WTC11 (cell line): Measurements from ENCODE around the gene ANKRD28. TPM values are rescaled to one million over a fixed set of nuclear protein-coding genes. Genes with fewer than 3 reads are reported as not detected.
A peak's percentile ranks its signal among the peaks of the same experiment; 100 is the strongest.

ENCODE experiments used
- ATAC-seq: fragments of 200-7000 bp; cut with Tn5 transposase; 2 replicates; pipeline ENCODE4 v1.10.0; 2021; ENCODE audit warnings: mild to moderate bottlenecking, moderate library complexity
- CTCF ChIA-PET: fragments of 300-600 bp; sonication (Branson Sonifier 250); formaldehyde crosslinking; loops from one replicate; lab custom pipeline; 2021; ENCODE audit warnings: antibody characterized with exemption; lab: Charles Lee
- POLR2A ChIA-PET: fragments of 350-600 bp; sonication (Branson Sonifier 250); formaldehyde crosslinking; loops from one replicate; lab custom pipeline; 2021; ENCODE audit warnings: antibody characterized with exemption; lab: Charles Lee
- DNase-seq: peaks from one replicate; pipeline ENCODE4 v3.0.0; 2021; ENCODE audit warnings: low spot score
- H3K27ac Mint-ChIP-seq: 2 replicates; pipeline ENCODE4 v1.8.0; 2021; ENCODE audit warnings: mixed read lengths
- H3K27me3 Mint-ChIP-seq: 2 replicates; pipeline ENCODE4 v1.8.0; 2021; ENCODE audit warnings: low read depth, mild to moderate bottlenecking, moderate library complexity, mixed read lengths
- H3K36me3 Mint-ChIP-seq: 2 replicates; pipeline ENCODE4 v1.8.0; 2021; ENCODE audit warnings: mixed read lengths
- H3K4me1 Mint-ChIP-seq: 2 replicates; pipeline ENCODE4 v1.8.0; 2022; ENCODE audit warnings: mixed read lengths
- H3K4me3 Mint-ChIP-seq: 2 replicates; pipeline ENCODE4 v1.8.0; 2021; ENCODE audit warnings: mild to moderate bottlenecking, moderate library complexity, mixed read lengths
- H3K9me3 Mint-ChIP-seq: 2 replicates; pipeline ENCODE4 v1.8.0; 2021; ENCODE audit warnings: mixed read lengths
- AR ChIP-seq: fragments of 250-450 bp; sonication (Bioruptor Pico); IDR thresholded peaks from 2 replicates; pipeline ENCODE4 v1.9.0; 2021; ENCODE audit warnings: mild to moderate bottlenecking
- ATF1 ChIP-seq: sonication (generic); formaldehyde crosslinking; IDR thresholded peaks from 2 replicates; pipeline ENCODE4 v1.8.1; 2023; ENCODE audit warnings: mild to moderate bottlenecking, moderate library complexity, missing genetic modification reagents
- ATF3 ChIP-seq: sonication (generic); formaldehyde crosslinking; conservative IDR thresholded peaks from 2 replicates; pipeline ENCODE4 v1.8.1; 2022; ENCODE audit warnings: mild to moderate bottlenecking, missing genetic modification reagents
- CDX4 ChIP-seq: fragments of 250-450 bp; sonication (Bioruptor Pico); IDR thresholded peaks from 2 replicates; pipeline ENCODE4 v1.9.0; 2021; ENCODE audit warnings: moderate library complexity, mild to moderate bottlenecking, inconsistent platforms, borderline replicate concordance
- CREM ChIP-seq: sonication (generic); formaldehyde crosslinking; IDR thresholded peaks from 2 replicates; pipeline ENCODE4 v1.8.1; 2022; ENCODE audit warnings: mild to moderate bottlenecking, missing genetic modification reagents, moderate library complexity
- ELF4 ChIP-seq: sonication (generic); formaldehyde crosslinking; IDR thresholded peaks from 2 replicates; pipeline ENCODE4 v1.8.1; 2022; ENCODE audit warnings: low read depth, mild to moderate bottlenecking, moderate library complexity, missing genetic modification reagents
- ESRRA ChIP-seq: sonication (generic); formaldehyde crosslinking; IDR thresholded peaks from 2 replicates; pipeline ENCODE4 v1.8.1; 2022; ENCODE audit warnings: mild to moderate bottlenecking, missing genetic modification reagents, borderline replicate concordance
- FOXJ3 ChIP-seq: sonication (generic); formaldehyde crosslinking; IDR thresholded peaks from 2 replicates; pipeline ENCODE4 v1.9.0; 2021; ENCODE audit warnings: missing genetic modification reagents, mild to moderate bottlenecking, borderline replicate concordance
- IRF2 ChIP-seq: sonication (generic); formaldehyde crosslinking; IDR thresholded peaks from 2 replicates; pipeline ENCODE4 v1.8.0; 2022; ENCODE audit warnings: low read depth, missing genetic modification reagents, borderline replicate concordance
- JAZF1 ChIP-seq: fragments of 250-450 bp; sonication (Bioruptor Pico); IDR thresholded peaks from 2 replicates; pipeline ENCODE4 v1.9.0; 2021; ENCODE audit warnings: moderate library complexity, mild to moderate bottlenecking, inconsistent platforms
- MLX ChIP-seq: sonication (generic); formaldehyde crosslinking; IDR thresholded peaks from 2 replicates; pipeline ENCODE4 v1.8.1; 2023; ENCODE audit warnings: mild to moderate bottlenecking, missing genetic modification reagents, moderate library complexity
- MXD4 ChIP-seq: fragments of 250-450 bp; sonication (Bioruptor Pico); IDR thresholded peaks from 2 replicates; pipeline ENCODE4 v1.8.0; 2021; ENCODE audit warnings: mild to moderate bottlenecking, moderate library complexity, borderline replicate concordance
- OVOL2 ChIP-seq: fragments of 250-450 bp; sonication (Bioruptor Pico); IDR thresholded peaks from 2 replicates; pipeline ENCODE4 v1.9.0; 2021; ENCODE audit warnings: mild to moderate bottlenecking, borderline replicate concordance
- PRRX2 ChIP-seq: fragments of 250-450 bp; sonication (Bioruptor Pico); IDR thresholded peaks from 2 replicates; pipeline ENCODE4 v1.8.0; 2021; ENCODE audit warnings: mild to moderate bottlenecking
- RORB ChIP-seq: fragments of 250-450 bp; sonication (Bioruptor Pico); IDR thresholded peaks from 2 replicates; pipeline ENCODE4 v1.9.0; 2021; ENCODE audit warnings: mild to moderate bottlenecking
- SOX15 ChIP-seq: fragments of 250-450 bp; sonication (Bioruptor Pico); IDR thresholded peaks from 2 replicates; pipeline ENCODE4 v1.9.0; 2021; ENCODE audit warnings: mild to moderate bottlenecking
- TEAD4 ChIP-seq: sonication (generic); formaldehyde crosslinking; IDR thresholded peaks from 2 replicates; pipeline ENCODE4 v1.8.0; 2022; ENCODE audit warnings: mild to moderate bottlenecking, missing genetic modification reagents
- TP53 ChIP-seq: sonication (generic); formaldehyde crosslinking; IDR thresholded peaks from 2 replicates; pipeline ENCODE4 v1.8.1; 2023; ENCODE audit warnings: mild to moderate bottlenecking, missing genetic modification reagents
- ZBTB21 ChIP-seq: sonication (generic); formaldehyde crosslinking; IDR thresholded peaks from 2 replicates; pipeline ENCODE4 v1.8.1; 2023; ENCODE audit warnings: mild to moderate bottlenecking, missing genetic modification reagents, borderline replicate concordance
- ZNF121 ChIP-seq: sonication (generic); formaldehyde crosslinking; IDR thresholded peaks from 2 replicates; pipeline ENCODE4 v1.8.0; 2023; ENCODE audit warnings: missing genetic modification reagents
- ZNF232 ChIP-seq: sonication (generic); formaldehyde crosslinking; IDR thresholded peaks from 2 replicates; pipeline ENCODE4 v1.8.0; 2022; ENCODE audit warnings: mild to moderate bottlenecking, missing genetic modification reagents
- ZNF512 ChIP-seq: sonication (generic); formaldehyde crosslinking; IDR thresholded peaks from 2 replicates; pipeline ENCODE4 v1.8.1; 2022; ENCODE audit warnings: missing genetic modification reagents, borderline replicate concordance
- ZNF671 ChIP-seq: fragments of 250-450 bp; sonication (Bioruptor Pico); IDR thresholded peaks from 2 replicates; pipeline ENCODE4 v1.8.0; 2021; ENCODE audit warnings: mild to moderate bottlenecking
- total RNA-seq: library from RNA; stranded (reverse); gene quantifications from 3 replicates; pipeline ENCODE4 v1.2.3, GENCODE V29; 2021
- TF ChIP-seq, protein P1 (sequence below): fragments of 250-450 bp; sonication (Bioruptor Pico); conservative IDR thresholded peaks from 2 replicates; pipeline ENCODE4 v1.9.0; 2021; ENCODE audit warnings: mild to moderate bottlenecking

Gene ANKRD28
- total RNA-seq, 1 experiment from 2014 or later: 51.6 TPM

- no peaks in the 10 kb centered on the region for H3K9me3 Mint-ChIP-seq
- peak overlapping the region; percentile 26 for H3K4me3 Mint-ChIP-seq
- ATAC-seq: peak; percentile 34
- TF ChIP-seq IRF2 (CRISPR knock-in tag) (no peak), TP53 (no peak), CDX4 (CRISPR knock-in tag) (no peak), ELF4 (CRISPR knock-in tag) (no peak), ESRRA (CRISPR knock-in tag) (no peak), ZNF121 (CRISPR knock-in tag) (no peak), MXD4 (no peak), TEAD4 (CRISPR knock-in tag) (no peak), ZNF671 (CRISPR knock-in tag) (no peak), AR (no peak), SOX15 (no peak), OVOL2 (CRISPR knock-in tag) (no peak), MLX (no peak), ZNF512 (CRISPR knock-in tag) (no peak), ZNF232 (CRISPR knock-in tag) (no peak), ATF1 (CRISPR knock-in tag) (no peak)
- TF ChIP-seq, all 79 proteins: peak for 0
- no peak overlapping the region for H3K27ac Mint-ChIP-seq
- H3K4me1 Mint-ChIP-seq: peaks cover 67% of the 10 kb centered on the region
- ChIA-PET POLR2A (no interaction called here), CTCF (interaction anchor here (1.4 to 1.5 kb wide), 2 partner anchors 106 to 342 kb away, joined by 3 to 4 read pairs; no protein-coding TSS in a partner anchor)
- H3K36me3 Mint-ChIP-seq: peaks cover 4% of the 10 kb centered on the region; the same call in 1 of the 2 replicates
- no peak for DNase-seq
- peaks cover 2% of the 10 kb centered on the region; the same call in 1 of the 2 replicates for H3K27me3 Mint-ChIP-seq
Observed at GRCh38 chr3:15633159-15633558, 164.6 kb downstream of the ANKRD28 start.

GRCh38 chr3:15632212-15632580, 165.6 kb downstream of the ANKRD28 start:
- no peak overlapping the region for H3K4me3 Mint-ChIP-seq
- CTCF ChIA-PET: interaction anchor here (1.4 kb wide), 1 partner anchor 105 kb away, joined by 4 read pairs; no protein-coding TSS in a partner anchor
- no peak for TF ChIP-seq FOXJ3
- TF ChIP-seq ATF3 (CRISPR knock-in tag): no peak
- TF ChIP-seq AR: no peak
- TF ChIP-seq, protein P1, sequence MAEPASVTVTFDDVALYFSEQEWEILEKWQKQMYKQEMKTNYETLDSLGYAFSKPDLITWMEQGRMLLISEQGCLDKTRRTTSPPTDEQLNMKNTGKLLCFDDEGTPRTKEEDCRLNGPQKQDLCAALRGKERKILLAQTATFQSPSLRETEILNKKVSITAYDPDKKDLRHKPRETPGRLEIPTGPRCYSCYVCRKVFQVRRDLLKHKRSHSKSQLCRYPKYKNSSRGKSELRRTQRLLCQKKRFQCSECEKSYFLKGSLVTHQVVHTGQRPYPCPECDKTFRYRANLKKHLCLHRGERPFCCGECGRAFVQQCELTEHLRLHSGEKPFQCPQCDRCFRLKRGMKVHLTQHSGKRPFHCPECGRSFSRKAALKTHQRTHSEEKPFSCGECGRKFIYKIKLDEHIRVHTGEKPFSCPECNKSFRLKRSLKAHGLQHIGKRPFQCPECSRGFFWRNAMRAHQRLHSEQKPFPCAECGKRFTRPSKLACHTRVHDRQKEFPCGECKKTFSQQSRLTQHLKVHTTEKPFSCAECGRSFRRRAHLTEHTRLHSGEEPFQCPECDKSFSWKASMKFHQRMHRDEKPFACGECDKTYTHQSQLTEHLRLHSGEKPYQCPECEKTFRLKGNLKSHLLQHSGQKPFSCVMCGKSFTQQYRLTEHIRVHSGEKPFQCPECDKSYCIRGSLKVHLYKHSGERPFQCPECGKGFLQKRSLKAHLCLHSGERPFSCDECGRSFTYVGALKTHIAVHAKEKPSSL (CRISPR knock-in tag): no peak
- TF ChIP-seq JAZF1: no peak
- no peak for TF ChIP-seq CREM (CRISPR knock-in tag)
- no peak for TF ChIP-seq MLX
- TF ChIP-seq OVOL2 (CRISPR knock-in tag): no peak
- TF ChIP-seq MXD4: no peak
- no peak for TF ChIP-seq RORB
- TF ChIP-seq PRRX2 (CRISPR knock-in tag): no peak
- no peak for TF ChIP-seq ZBTB21

More at GRCh38 chr3:15632212-15632580, 165.6 kb downstream of the ANKRD28 start:
- peaks cover 67% of the 10 kb centered on the region for H3K4me1 Mint-ChIP-seq
- H3K27me3 Mint-ChIP-seq: peaks cover 2% of the 10 kb centered on the region; the same call in 1 of the 2 replicates
- POLR2A ChIA-PET: no interaction called here
- H3K27ac Mint-ChIP-seq: peak overlapping the region; percentile 43
- peaks cover 4% of the 10 kb centered on the region; the same call in 1 of the 2 replicates for H3K36me3 Mint-ChIP-seq
- ATAC-seq: no peak
- H3K9me3 Mint-ChIP-seq: no peaks in the 10 kb centered on the region
- DNase-seq: no peak
